Measurements from ENCODE around the gene SYNPO2. TPM values are rescaled to one million over a fixed set of nuclear protein-coding genes. Genes with fewer than 3 reads are reported as not detected.

SYNPO2 gene
- total and polyA plus RNA-seq, 2 of the 8 experiments (the other 6 are each of a cell fraction or from before 2014, with no cell fraction given): 0.50 to 4.2 TPM

- no peak overlapping the region for H3K18ac ChIP-seq (ENCODE audit: extremely low read depth, low read length)
- H3K4me3 ChIP-seq (ENCODE audit: extremely low read depth in 1 of 4, insufficient read depth in 2 of 4, low read depth in 3 of 4, low read length in 4 of 4): no peak overlapping the region
- ChIA-PET CTCF (ENCODE audit: partially characterized antibody) (interaction anchor here (3.1 kb wide), 1 partner anchor 11 kb away, joined by 7 read pairs; no protein-coding TSS in a partner anchor), POLR2A (ENCODE audit: partially characterized antibody) (no interaction called here)
- no peak overlapping the region for H4K8ac ChIP-seq (ENCODE audit: extremely low read depth, insufficient read depth, low read length)
- H3K23ac ChIP-seq (ENCODE audit: insufficient read length): no peak overlapping the region
- H3K27ac ChIP-seq (ENCODE audit: low read depth, low read length): no peak overlapping the region
- no peak overlapping the region for H2BK20ac ChIP-seq (ENCODE audit: low read length)
- no peaks in the 10 kb centered on the region for H3K79me2 ChIP-seq (ENCODE audit: control insufficient read depth in 1 of 2, insufficient read depth in 2 of 2, low read length in 2 of 2)
- no peaks in the 10 kb centered on the region for H3K9me3 ChIP-seq (ENCODE audit: insufficient read depth in 2 of 2, low read depth in 1 of 2, low read length in 1 of 2)
- H3K79me1 ChIP-seq (ENCODE audit: low read depth, low read length): no peaks in the 10 kb centered on the region
- no peaks in the 10 kb centered on the region for H3K36me3 ChIP-seq (ENCODE audit: control insufficient read depth in 2 of 4, insufficient read depth in 4 of 4, low read length in 3 of 4)
- H3K27me3 ChIP-seq (replicated peaks in 1 of 4; ENCODE audit: control insufficient read depth in 3 of 4, extremely low read depth in 1 of 4, insufficient read depth in 3 of 4, low read length in 3 of 4): no peaks in the 10 kb centered on the region
- H3K4me1 ChIP-seq (replicated peaks in 1 of 4; ENCODE audit: control insufficient read depth in 3 of 4, insufficient read depth in 4 of 4, low read length in 3 of 4): peaks cover 0 to 5% (median 0%) of the 10 kb centered on the region in 4 experiments; a peak in 1 of 7 replicates
- H2AFZ ChIP-seq (ENCODE audit: low read length): no peak overlapping the region
- no peak overlapping the region for H3K56ac ChIP-seq (replicated peaks; ENCODE audit: insufficient read length, low read depth, low read length)
- no peak overlapping the region for H3K4me2 ChIP-seq (ENCODE audit: insufficient read depth in 1 of 2, low read depth in 2 of 2, low read length in 2 of 2)
- H3K4ac ChIP-seq (replicated peaks; ENCODE audit: insufficient read length, low read depth, low read length): no peak overlapping the region
- H3K14ac ChIP-seq (ENCODE audit: insufficient read length): no peak overlapping the region
- H3K23me2 ChIP-seq (ENCODE audit: low read depth, low read length): no peaks in the 10 kb centered on the region
- H2AK5ac ChIP-seq (ENCODE audit: low read depth, low read length): no peak overlapping the region
- 86% methylated on average over 5 of the region's 5 CpGs; no CpG with 5 or more reads in 1 of the 2 experiments for WGBS, 2 experiments (ENCODE audit: extremely low coverage in 1 of 2, insufficient coverage in 1 of 2, insufficient read length in 1 of 2, insufficient replicate concordance in 2 of 2, low coverage in 1 of 2, low lambda C conversion rate in 2 of 2, missing lambda C conversion rate in 1 of 2)
- no peak overlapping the region for H2BK12ac ChIP-seq (ENCODE audit: low read depth, low read length)
- H4K91ac ChIP-seq (replicated peaks; ENCODE audit: insufficient read length, low read length): no peak overlapping the region
- H2BK120ac ChIP-seq (replicated peaks; ENCODE audit: low read depth, low read length): no peak overlapping the region
- FAIRE-seq (no peak), DNase-seq (ENCODE audit: low read depth in 1 of 2, low spot score in 2 of 2) (no peak)
- no peaks in the 10 kb centered on the region for H4K20me1 ChIP-seq (replicated peaks in 1 of 2; ENCODE audit: control insufficient read depth in 1 of 2, insufficient read depth in 2 of 2, low read length in 2 of 2)
- H2BK5ac ChIP-seq (ENCODE audit: low read depth, low read length): no peak overlapping the region
- no peak overlapping the region for H3K9ac ChIP-seq (replicated peaks in 1 of 4; ENCODE audit: extremely low read depth in 1 of 4, low read depth in 3 of 4, low read length in 3 of 4)
- no peak overlapping the region for H2BK15ac ChIP-seq (ENCODE audit: low read length)
- H4K5ac ChIP-seq (ENCODE audit: insufficient read length, low read depth, low read length): no peak overlapping the region
- TF ChIP-seq RFX5 (IDR thresholded peaks at IDR 0.05; ENCODE audit: borderline replicate concordance, low read depth, low read length) (no peak), JUND (IDR thresholded peaks at IDR 0.05; ENCODE audit: low read length) (no peak), KDM5A (IDR thresholded peaks at IDR 0.05; ENCODE audit: low read length) (no peak), SIRT6 (IDR thresholded peaks at IDR 0.05; ENCODE audit: low read length) (no peak), RBBP5 (IDR thresholded peaks at IDR 0.05; ENCODE audit: borderline replicate concordance, low read depth, low read length) (no peak), POLR2A (IDR thresholded peaks at IDR 0.05; ENCODE audit: control extremely low read depth in 1 of 2, low read depth in 2 of 2, low read length in 2 of 2) (no peak), JUN (IDR thresholded peaks at IDR 0.05; ENCODE audit: low read depth, low read length) (no peak)
Measured at GRCh38 chr4:118991686-118992085, 103.0 kb downstream of the SYNPO2 start.

All from H1 (cell line).